ENCODE results near the gene STEAP1B. TPM values are rescaled to one million over a fixed set of nuclear protein-coding genes. Genes with fewer than 3 reads are reported as not detected.

The STEAP1B gene
- total and polyA plus RNA-seq, 2 of the 4 experiments (the other 2 are of a cell fraction), result 7.9 to 13.8 TPM

DNA sequence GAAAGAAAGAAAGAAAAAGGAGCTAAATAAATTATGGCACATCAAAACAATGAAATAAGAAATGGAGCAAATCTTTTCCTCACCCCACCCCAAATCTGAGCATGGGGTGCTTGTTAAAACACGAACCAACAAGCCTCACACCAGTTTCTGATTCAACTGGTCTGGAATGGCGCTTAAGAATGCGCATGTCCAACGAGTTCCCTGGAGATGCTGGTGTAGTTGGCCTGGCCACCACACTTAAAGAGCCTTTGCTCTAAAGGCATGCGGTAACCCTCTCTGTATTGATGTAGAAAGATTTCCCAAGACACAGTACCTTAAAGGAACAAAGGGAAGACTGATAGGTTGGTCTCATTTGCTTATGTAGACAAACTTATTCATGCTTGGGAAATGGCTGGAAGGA lies 49.1 kb upstream of the STEAP1B start:
- BruUV-seq (replicated peaks), result no TSS peak
- no peaks in the 10 kb centered on the region for H4K20me1 ChIP-seq (ENCODE audit: insufficient read depth, low read length)
- H3K56ac ChIP-seq (ENCODE audit: extremely low read depth, insufficient read depth, low read length), result no peak overlapping the region
- no peaks in the 10 kb centered on the region for H3K36me3 ChIP-seq (ENCODE audit: control insufficient read depth, insufficient read depth, low read length)
- H3K4me1 ChIP-seq (ENCODE audit: control insufficient read depth, insufficient read depth, low read length), result no peaks in the 10 kb centered on the region
- no peak overlapping the region for H2AFZ ChIP-seq (replicated peaks; ENCODE audit: low read length, poor library complexity)
- no peak for TF ChIP-seq SMC3 (IDR thresholded peaks at IDR 0.05; ENCODE audit: low read depth, low read length)
- TF ChIP-seq RCOR1 (IDR thresholded peaks at IDR 0.05; ENCODE audit: insufficient replicate concordance, low read length), result no peak
- no peak for TF ChIP-seq RAD21 (IDR thresholded peaks at IDR 0.05; ENCODE audit: low read length)
- no peak for TF ChIP-seq CEBPB (IDR thresholded peaks at IDR 0.05; ENCODE audit: low read depth, low read length)
- no peak for TF ChIP-seq BHLHE40 (IDR thresholded peaks at IDR 0.05; ENCODE audit: low read depth, low read length)
- no peak for TF ChIP-seq POLR2A (IDR thresholded peaks at IDR 0.05; ENCODE audit: low read depth, low read length)
- no peak for TF ChIP-seq CHD1 (IDR thresholded peaks at IDR 0.05; ENCODE audit: low read depth, low read length)
- TF ChIP-seq, protein P1, sequence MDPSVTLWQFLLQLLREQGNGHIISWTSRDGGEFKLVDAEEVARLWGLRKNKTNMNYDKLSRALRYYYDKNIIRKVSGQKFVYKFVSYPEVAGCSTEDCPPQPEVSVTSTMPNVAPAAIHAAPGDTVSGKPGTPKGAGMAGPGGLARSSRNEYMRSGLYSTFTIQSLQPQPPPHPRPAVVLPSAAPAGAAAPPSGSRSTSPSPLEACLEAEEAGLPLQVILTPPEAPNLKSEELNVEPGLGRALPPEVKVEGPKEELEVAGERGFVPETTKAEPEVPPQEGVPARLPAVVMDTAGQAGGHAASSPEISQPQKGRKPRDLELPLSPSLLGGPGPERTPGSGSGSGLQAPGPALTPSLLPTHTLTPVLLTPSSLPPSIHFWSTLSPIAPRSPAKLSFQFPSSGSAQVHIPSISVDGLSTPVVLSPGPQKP (IDR thresholded peaks at IDR 0.05; ENCODE audit: borderline replicate concordance, low read depth, low read length), result no peak
- TF ChIP-seq FOS (IDR thresholded peaks at IDR 0.05; ENCODE audit: low read depth, low read length), result no peak
- no peak for TF ChIP-seq NFE2L2 (IDR thresholded peaks at IDR 0.05; ENCODE audit: low read depth, low read length)
- TF ChIP-seq, protein P2, sequence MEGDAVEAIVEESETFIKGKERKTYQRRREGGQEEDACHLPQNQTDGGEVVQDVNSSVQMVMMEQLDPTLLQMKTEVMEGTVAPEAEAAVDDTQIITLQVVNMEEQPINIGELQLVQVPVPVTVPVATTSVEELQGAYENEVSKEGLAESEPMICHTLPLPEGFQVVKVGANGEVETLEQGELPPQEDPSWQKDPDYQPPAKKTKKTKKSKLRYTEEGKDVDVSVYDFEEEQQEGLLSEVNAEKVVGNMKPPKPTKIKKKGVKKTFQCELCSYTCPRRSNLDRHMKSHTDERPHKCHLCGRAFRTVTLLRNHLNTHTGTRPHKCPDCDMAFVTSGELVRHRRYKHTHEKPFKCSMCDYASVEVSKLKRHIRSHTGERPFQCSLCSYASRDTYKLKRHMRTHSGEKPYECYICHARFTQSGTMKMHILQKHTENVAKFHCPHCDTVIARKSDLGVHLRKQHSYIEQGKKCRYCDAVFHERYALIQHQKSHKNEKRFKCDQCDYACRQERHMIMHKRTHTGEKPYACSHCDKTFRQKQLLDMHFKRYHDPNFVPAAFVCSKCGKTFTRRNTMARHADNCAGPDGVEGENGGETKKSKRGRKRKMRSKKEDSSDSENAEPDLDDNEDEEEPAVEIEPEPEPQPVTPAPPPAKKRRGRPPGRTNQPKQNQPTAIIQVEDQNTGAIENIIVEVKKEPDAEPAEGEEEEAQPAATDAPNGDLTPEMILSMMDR (conservative IDR thresholded peaks at IDR 0.05; ENCODE audit: low read depth, low read length), result no peak
- TF ChIP-seq RFX5 (IDR thresholded peaks at IDR 0.05; ENCODE audit: low read depth, low read length), result no peak
- no peak for TF ChIP-seq MAZ (IDR thresholded peaks at IDR 0.05; ENCODE audit: borderline replicate concordance, low read depth, low read length)
- no peak for TF ChIP-seq MAFK (IDR thresholded peaks at IDR 0.05; ENCODE audit: low read depth, low read length)
- TF ChIP-seq, protein P3, sequence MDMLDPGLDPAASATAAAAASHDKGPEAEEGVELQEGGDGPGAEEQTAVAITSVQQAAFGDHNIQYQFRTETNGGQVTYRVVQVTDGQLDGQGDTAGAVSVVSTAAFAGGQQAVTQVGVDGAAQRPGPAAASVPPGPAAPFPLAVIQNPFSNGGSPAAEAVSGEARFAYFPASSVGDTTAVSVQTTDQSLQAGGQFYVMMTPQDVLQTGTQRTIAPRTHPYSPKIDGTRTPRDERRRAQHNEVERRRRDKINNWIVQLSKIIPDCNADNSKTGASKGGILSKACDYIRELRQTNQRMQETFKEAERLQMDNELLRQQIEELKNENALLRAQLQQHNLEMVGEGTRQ (IDR thresholded peaks at IDR 0.05; ENCODE audit: low read depth, low read length), result no peak
- H2BK120ac ChIP-seq (ENCODE audit: low read depth, low read length), result no peak overlapping the region
- in situ Hi-C loops (cut with MboI; ENCODE audit: low sequenced_read_pairs), result no loop called here
- no peak overlapping the region for H4K5ac ChIP-seq (ENCODE audit: low read depth, low read length)
- no peak overlapping the region for H3K23ac ChIP-seq (ENCODE audit: low read depth, low read length)
- H3K18ac ChIP-seq (ENCODE audit: low read depth, low read length), result no peak overlapping the region
- dilution Hi-C loops (cut with HindIII; ENCODE audit: low sequenced_read_pairs, unreplicated experiment), result no loop called here
- H3K4me3 ChIP-seq (ENCODE audit: insufficient read depth, low read depth, low read length), result no peak overlapping the region
- no peaks in the 10 kb centered on the region for H3K9me1 ChIP-seq (ENCODE audit: insufficient read depth, low read length)
- no peak overlapping the region for H4K8ac ChIP-seq (ENCODE audit: low read depth in 2 of 2, low read length in 2 of 2)
- no peak overlapping the region for H3K4ac ChIP-seq (ENCODE audit: low read depth, low read length)
- H2BK15ac ChIP-seq (ENCODE audit: low read depth, low read length), result no peak overlapping the region
- CTCF ChIA-PET, result interaction anchor here (0.7 kb wide), 1 partner anchor 278 kb away, joined by 3 read pairs; no protein-coding TSS in a partner anchor
- H2AK9ac ChIP-seq (replicated peaks; ENCODE audit: low read depth, low read length, poor library complexity), result no peak overlapping the region
- no peak overlapping the region for H3K4me2 ChIP-seq (ENCODE audit: low read depth, low read length)
- DNase-seq, result no peak
- intact Hi-C loops (cut with micrococcal nuclease), result no loop called here
- no peak overlapping the region for H2BK20ac ChIP-seq (ENCODE audit: low read depth, low read length)
- H2BK5ac ChIP-seq (ENCODE audit: low read depth, low read length, poor library complexity, severe bottlenecking), result no peak overlapping the region
- H4K91ac ChIP-seq (ENCODE audit: insufficient read depth, low read depth, low read length), result no peak overlapping the region
- H3K79me1 ChIP-seq (ENCODE audit: low read depth in 1 of 2, low read length in 2 of 2), result no peaks in the 10 kb centered on the region
- H3K9ac ChIP-seq (ENCODE audit: low read depth, low read length), result no peak overlapping the region
- POLR2A ChIA-PET (ENCODE audit: unreplicated experiment), result no interaction called here
- peaks cover 3% of the 10 kb centered on the region; the same call in 1 of the 2 replicates for H3K9me3 ChIP-seq (ENCODE audit: control insufficient read depth, insufficient read depth, low read length)
- H2AK5ac ChIP-seq (ENCODE audit: low read depth, low read length), result no peak overlapping the region
- H3K27me3 ChIP-seq (ENCODE audit: control insufficient read depth, insufficient read depth, low read length), result peaks cover 41% of the 10 kb centered on the region
- H3K14ac ChIP-seq (replicated peaks; ENCODE audit: low read depth, low read length), result no peak overlapping the region
- no CpG with 5 or more reads among the region's 5 CpGs for WGBS, 2 experiments (ENCODE audit: extremely low coverage in 2 of 2, insufficient read length in 1 of 2)
- no peak for ATAC-seq (ENCODE audit: low read depth)
- no peak overlapping the region for H3K27ac ChIP-seq (ENCODE audit: insufficient read depth, low read length)
